Common myeloid progenitor, CD34-positive (primary cell): Measurements from ENCODE around the gene TEX13D.

Source experiments
- CTCF ChIA-PET: fragments of 350-600 bp; sonication (Branson Sonifier 250); formaldehyde crosslinking; loops from one replicate; lab custom pipeline; 2021; ENCODE audit warnings: antibody characterized with exemption; lab: Charles Lee
- POLR2A ChIA-PET: fragments of 350-600 bp; sonication (Branson Sonifier 250); formaldehyde crosslinking; loops from one replicate; lab custom pipeline; 2021; ENCODE audit warnings: antibody characterized with exemption; lab: Charles Lee
- DNase-seq, 3 donors: peaks; one replicate each; pipeline versions ENCODE4 v3.0.0 to v3.0.0-alpha.2; 2013
- H3K27ac ChIP-seq, 2 experiments: 1 replicate in 1 of 2; 2 replicates in 1 of 2; pipeline ENCODE4 v1.7.0; 2013; ENCODE audit warnings: inconsistent platforms in 2 of 2, low read length in 2 of 2, mild to moderate bottlenecking in 2 of 2, low read depth in 1 of 2, moderate library complexity in 1 of 2; ENCODE audit not compliant: severe bottlenecking in 2 of 2, insufficient read depth in 1 of 2, poor library complexity in 1 of 2
- H3K27me3 ChIP-seq, 5 experiments: replicated peaks in 2 of 5; 1 replicate in 3 of 5; 2 replicates in 2 of 5; pipeline versions ENCODE4 v1.6.1 to v1.7.0; 2013; ENCODE audit warnings: low read length in 4 of 5, mild to moderate bottlenecking in 2 of 5, moderate library complexity in 2 of 5, inconsistent platforms in 1 of 5; ENCODE audit not compliant: insufficient read depth in 5 of 5, control insufficient read depth in 4 of 5
- H3K36me3 ChIP-seq, 4 experiments: 1 replicate in 2 of 4; 2 replicates in 2 of 4; pipeline versions ENCODE4 v1.6.1 to v1.7.0; 2013; ENCODE audit warnings: low read length in 3 of 4, control low read depth in 1 of 4, mild to moderate bottlenecking in 1 of 4; ENCODE audit not compliant: control insufficient read depth in 4 of 4, insufficient read depth in 4 of 4
- H3K4me1 ChIP-seq, 4 experiments: 1 replicate in 3 of 4; 2 replicates in 1 of 4; pipeline versions ENCODE4 v1.6.1 to v1.7.1; 2013; ENCODE audit warnings: low read length in 3 of 4, mild to moderate bottlenecking in 3 of 4, control low read depth in 1 of 4, inconsistent platforms in 1 of 4, moderate library complexity in 1 of 4; ENCODE audit not compliant: control insufficient read depth in 4 of 4, insufficient read depth in 4 of 4; ENCODE audit errors: control extremely low read depth in 1 of 4
- H3K4me3 ChIP-seq, 7 experiments: 1 replicate in 4 of 7; 2 replicates in 3 of 7; pipeline versions ENCODE4 v1.5.1 to v1.7.0; 2013; ENCODE audit warnings: mild to moderate bottlenecking in 7 of 7, low read length in 6 of 7, moderate library complexity in 6 of 7, inconsistent platforms in 2 of 7, low read depth in 2 of 7, control low read depth in 1 of 7; ENCODE audit not compliant: insufficient read depth in 4 of 7, control insufficient read depth in 1 of 7; ENCODE audit errors: extremely low read depth in 1 of 7
- H3K9me3 ChIP-seq, 5 experiments: 1 replicate in 4 of 5; 2 replicates in 1 of 5; pipeline versions ENCODE4 v1.6.1 to v1.7.1; 2013; ENCODE audit warnings: low read length in 4 of 5, mild to moderate bottlenecking in 2 of 5, inconsistent platforms in 1 of 5, low read depth in 1 of 5, moderate library complexity in 1 of 5; ENCODE audit not compliant: control insufficient read depth in 4 of 5, insufficient read depth in 2 of 5; ENCODE audit errors: control extremely low read depth in 1 of 5
- WGBS: methylation state at CpG from one replicate; pipeline ENCODE4 v1.1.5; 2013; ENCODE audit not compliant: insufficient coverage; 5-methylcytosine and 5-hydroxymethylcytosine counted together

The TEX13D gene

DNA sequence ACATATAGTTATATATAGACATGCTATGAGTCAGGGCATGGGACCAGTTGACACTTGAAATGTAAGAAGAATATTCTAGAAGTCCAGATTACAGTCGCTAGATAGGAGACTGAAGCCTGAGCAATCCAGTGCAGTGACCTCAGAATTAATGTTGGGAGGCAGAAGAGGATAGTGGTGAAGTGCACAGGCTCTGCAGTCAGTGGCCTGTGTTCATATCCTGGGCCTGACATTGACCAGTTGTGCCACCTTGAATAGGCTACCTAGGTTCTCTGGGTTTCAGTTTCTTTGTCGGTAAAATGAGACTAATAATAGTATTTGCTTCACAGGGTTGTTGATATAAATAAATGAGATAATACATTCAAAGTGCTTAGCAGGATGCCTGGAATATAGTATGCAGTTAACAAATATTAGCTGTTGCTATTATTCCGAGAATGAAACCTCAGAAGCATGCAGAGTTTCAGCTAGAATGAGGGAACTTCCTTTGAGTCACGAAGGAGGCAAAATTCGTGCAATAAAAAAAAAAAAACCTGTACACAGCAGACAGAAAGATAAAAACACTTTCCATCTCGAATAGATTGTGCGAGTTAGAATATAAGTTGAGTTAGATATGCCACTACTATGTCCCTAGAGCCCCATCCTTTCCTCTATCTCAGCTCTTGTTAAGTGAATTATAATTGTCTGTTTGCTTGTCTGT lies 9.9 kb downstream of the TEX13D start:
- Histone ChIP-seq H3K27me3 (no peaks in the 10 kb centered on the region), H3K4me3 (no peak overlapping the region), H3K27ac (no peak overlapping the region), H3K4me1 (peaks cover 0 to 4% (median 0%) of the 10 kb centered on the region in 4 experiments), H3K36me3 (no peaks in the 10 kb centered on the region), H3K9me3 (no peaks in the 10 kb centered on the region)
- no peak for DNase-seq
- WGBS: 100% methylated on average over 2 of the region's 7 CpGs
- POLR2A ChIA-PET: no interaction called here
- CTCF ChIA-PET: no interaction called here

DNA sequence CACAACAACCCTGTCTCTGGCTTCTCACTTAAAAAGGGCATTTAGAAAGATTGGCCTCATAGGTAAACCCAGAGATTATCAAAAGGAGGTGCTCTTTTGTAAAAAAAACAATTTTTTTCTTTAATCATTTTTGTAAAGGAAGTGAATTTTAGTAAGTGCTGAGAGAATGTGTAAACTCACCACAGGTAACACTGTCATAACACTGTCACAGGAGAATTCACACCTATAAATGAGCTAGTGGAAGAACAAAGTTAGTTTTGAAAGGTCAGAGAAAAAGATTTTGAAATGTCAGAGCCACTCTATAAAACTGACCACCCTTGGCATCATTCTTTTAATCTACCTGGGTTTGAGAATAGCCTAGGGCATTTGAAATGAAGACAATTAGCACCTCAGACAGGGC lies 10.6 kb downstream of the TEX13D start:
- H3K36me3 ChIP-seq: no peaks in the 10 kb centered on the region
- ChIA-PET CTCF (no interaction called here), POLR2A (no interaction called here)
- no peaks in the 10 kb centered on the region for H3K9me3 ChIP-seq
- H3K4me3 ChIP-seq: no peak overlapping the region
- DNase-seq: no peak
- no peaks in the 10 kb centered on the region for H3K27me3 ChIP-seq
- peaks cover 0 to 4% (median 0%) of the 10 kb centered on the region in 4 experiments for H3K4me1 ChIP-seq
- no peak overlapping the region for H3K27ac ChIP-seq

DNA sequence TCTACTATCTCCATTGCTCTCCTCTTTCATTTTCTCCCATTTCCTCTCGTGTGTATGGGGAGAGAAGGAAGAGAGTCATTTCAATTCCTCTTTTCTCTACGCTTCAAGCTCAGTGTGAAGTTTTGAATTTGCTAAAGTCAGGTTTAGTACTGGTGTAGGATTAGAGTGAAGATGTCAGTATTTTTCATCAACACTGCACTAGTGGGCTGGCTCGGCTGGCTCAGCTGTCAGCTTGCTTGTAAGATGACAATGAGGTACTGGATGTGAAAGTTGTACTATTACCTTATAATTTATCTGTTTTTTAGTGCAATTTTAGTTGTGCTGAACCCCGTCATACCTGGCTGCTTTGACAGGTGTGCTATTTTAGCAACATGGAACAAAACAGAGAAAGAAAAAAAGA lies 11.8 kb downstream of the TEX13D start:
- Histone ChIP-seq H3K27me3 (no peaks in the 10 kb centered on the region), H3K4me1 (peaks cover 0 to 4% (median 0%) of the 10 kb centered on the region in 4 experiments), H3K27ac (no peak overlapping the region), H3K4me3 (no peak overlapping the region), H3K36me3 (no peaks in the 10 kb centered on the region), H3K9me3 (no peaks in the 10 kb centered on the region)
- CTCF ChIA-PET: no interaction called here
- DNase-seq: no peak
- POLR2A ChIA-PET: no interaction called here
- WGBS: 78% methylated on average over 3 of the region's 4 CpGs

DNA sequence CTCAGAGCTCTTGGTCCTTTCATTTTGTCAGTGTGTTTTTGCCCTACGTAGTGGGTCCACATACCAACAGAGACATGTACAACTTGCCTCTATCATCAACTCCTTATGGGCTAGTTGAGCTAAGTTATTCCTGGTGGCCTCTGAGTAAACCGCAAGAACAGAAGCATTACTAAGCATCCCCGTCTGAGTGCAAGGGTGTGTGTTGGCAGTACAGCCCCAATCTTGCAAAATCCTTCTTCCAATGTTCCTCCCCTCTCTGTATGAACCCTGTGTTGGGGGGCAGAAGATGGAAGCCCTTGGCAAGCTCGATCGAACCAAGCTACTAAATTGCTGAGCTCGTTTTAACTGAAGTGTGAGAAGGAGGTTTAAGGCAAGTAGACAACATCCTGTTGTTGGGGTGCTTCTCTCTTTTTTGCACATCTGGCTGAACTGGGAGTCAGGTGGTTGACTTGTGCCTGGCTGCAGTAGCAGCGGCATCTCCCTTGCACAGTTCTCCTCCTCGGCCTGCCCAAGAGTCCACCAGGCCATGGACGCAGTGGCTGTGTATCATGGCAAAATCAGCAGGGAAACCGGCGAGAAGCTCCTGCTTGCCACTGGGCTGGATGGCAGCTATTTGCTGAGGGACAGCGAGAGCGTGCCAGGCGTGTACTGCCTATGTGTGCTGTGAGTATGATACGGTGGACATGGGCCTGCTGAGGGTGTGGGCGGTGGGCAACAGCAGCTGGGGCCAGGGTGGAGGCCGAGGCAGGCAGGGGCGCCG lies 13.8 kb downstream of the TEX13D start, which contains the start of gene SH2D1A:
TSS of gene SH2D1A (plus strand) at position 447 of the 760 bp plus-strand sequence. CDS start at position 527, 80 bp downstream.
- Histone ChIP-seq H3K36me3 (no peaks in the 10 kb centered on the region), H3K4me1 (peaks cover 0 to 2% (median 0%) of the 10 kb centered on the region in 4 experiments), H3K27ac (no peak within 1 kb of the TSS), H3K27me3 (no peaks in the 10 kb centered on the region), H3K9me3 (no peaks in the 10 kb centered on the region), H3K4me3 (peak within 1 kb of the TSS in 1 of 7 experiments; percentile 19)
- POLR2A ChIA-PET: no interaction called here
- CTCF ChIA-PET: no interaction called here
- no peak for DNase-seq
- WGBS: 83% methylated on average over 15 of the region's 19 CpGs

GRCh38 chrX:124346877-124347241 lies 14.4 kb downstream of the TEX13D start:
- H3K27me3 ChIP-seq: no peaks in the 10 kb centered on the region
- H3K36me3 ChIP-seq: no peaks in the 10 kb centered on the region
- 84% methylated on average over 15 of the region's 15 CpGs for WGBS
- ChIA-PET POLR2A (no interaction called here), CTCF (no interaction called here)
- no peak overlapping the region for H3K27ac ChIP-seq
- H3K4me1 ChIP-seq: no peaks in the 10 kb centered on the region
- no peak for DNase-seq
- no peak overlapping the region for H3K4me3 ChIP-seq
- no peaks in the 10 kb centered on the region for H3K9me3 ChIP-seq

DNA sequence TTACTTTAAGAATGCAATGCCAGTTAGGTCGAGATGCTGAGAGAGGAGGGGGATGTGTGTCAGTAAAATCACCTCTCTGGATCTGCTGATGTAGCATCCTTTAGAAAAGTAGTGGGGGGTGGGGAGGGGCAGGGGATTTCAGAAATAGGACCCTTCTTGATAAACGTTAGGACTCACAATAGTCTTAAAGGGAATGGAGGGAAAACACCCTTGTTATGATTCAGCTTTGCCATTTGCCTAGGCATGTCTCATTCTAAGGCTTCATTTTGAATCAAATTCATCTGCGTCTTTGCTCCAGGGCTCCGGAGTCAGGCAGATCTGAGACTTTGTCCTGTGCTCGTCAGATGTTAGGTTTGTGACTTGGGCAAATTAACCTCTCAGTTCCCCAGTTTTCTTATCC lies 14.8 kb downstream of the TEX13D start:
- Histone ChIP-seq H3K36me3 (no peaks in the 10 kb centered on the region), H3K4me1 (no peaks in the 10 kb centered on the region), H3K9me3 (no peaks in the 10 kb centered on the region), H3K27ac (no peak overlapping the region), H3K27me3 (no peaks in the 10 kb centered on the region), H3K4me3 (no peak overlapping the region)
- WGBS: 76% methylated on average over 5 of the region's 5 CpGs
- DNase-seq: no peak
- ChIA-PET POLR2A (no interaction called here), CTCF (no interaction called here)

DNA sequence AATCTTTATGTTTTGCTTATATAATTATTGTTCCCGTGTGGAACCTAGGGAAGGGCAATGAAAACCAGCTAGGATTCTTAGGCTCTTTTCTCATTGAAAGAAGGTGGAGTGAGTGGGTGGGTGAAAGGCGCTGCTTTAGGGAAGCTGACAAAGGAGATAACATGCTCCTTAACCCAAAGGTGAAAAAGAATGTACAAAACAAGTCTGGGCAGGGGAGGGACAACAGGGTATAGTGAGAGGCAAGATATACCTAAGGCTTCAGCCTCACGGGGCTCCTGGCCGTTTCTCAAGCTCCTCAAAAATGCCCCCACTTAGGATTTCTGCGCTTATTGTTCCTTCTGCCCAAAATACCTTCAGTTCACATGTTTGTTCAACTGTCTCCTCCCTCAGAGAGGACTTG lies 15.7 kb downstream of the TEX13D start:
- no peak for DNase-seq
- Histone ChIP-seq H3K27ac (no peak overlapping the region), H3K4me1 (no peaks in the 10 kb centered on the region), H3K36me3 (no peaks in the 10 kb centered on the region), H3K27me3 (no peaks in the 10 kb centered on the region), H3K9me3 (no peaks in the 10 kb centered on the region), H3K4me3 (no peak overlapping the region)
- ChIA-PET CTCF (interaction anchor here (1.3 kb wide), 1 partner anchor 14 kb away, joined by 4 read pairs; no protein-coding TSS in a partner anchor), POLR2A (no interaction called here)
- WGBS: 84% methylated on average over 5 of the region's 5 CpGs
